HG02970 (cell line): ENCODE data around the gene C19orf38.
"Not testable (repeated sequence)": the region's sequence is repeated elsewhere in the genome, so short reads cannot be mapped to it uniquely, and the experiment has no call there.

Source experiments
- ATAC-seq: cut with Tn5 transposase; IDR thresholded peaks from one replicate; pipeline ENCODE4 v1.9.1; 2021; ENCODE audit warnings: mild to moderate bottlenecking, moderate library complexity, moderate number of reproducible peaks; ENCODE audit not compliant: unreplicated experiment, low FRiP score

C19orf38 gene

GRCh38 chr19:10819124-10820060 lies 28.8 kb upstream of the C19orf38 start:
- ATAC-seq = no peak

- ATAC-seq = no peak
Observed at GRCh38 chr19:10820173-10820572, 28.0 kb upstream of the C19orf38 start.

- no peak for ATAC-seq
Observed at GRCh38 chr19:10823690-10824089, 24.5 kb upstream of the C19orf38 start.

DNA sequence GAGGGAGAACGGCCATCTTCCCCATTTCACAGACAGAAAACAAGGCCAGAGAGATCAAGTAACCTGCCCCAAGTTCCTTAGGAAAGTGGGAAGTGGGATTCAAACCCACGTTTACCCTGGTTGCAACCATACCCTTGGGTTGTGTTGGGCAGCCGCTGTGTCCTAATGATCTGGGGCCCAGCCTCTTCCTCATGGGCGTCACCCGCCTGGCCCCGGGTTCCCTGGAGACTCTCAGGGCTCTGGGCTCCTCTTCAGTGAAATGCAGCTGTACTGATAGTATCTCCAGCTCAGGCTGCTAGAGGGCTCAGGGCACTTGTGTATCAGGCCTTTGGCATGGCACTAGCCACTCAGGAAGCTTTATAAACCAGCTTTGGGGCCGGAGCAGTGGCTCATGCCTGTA lies 22.0 kb upstream of the C19orf38 start:
- no peak for ATAC-seq

DNA sequence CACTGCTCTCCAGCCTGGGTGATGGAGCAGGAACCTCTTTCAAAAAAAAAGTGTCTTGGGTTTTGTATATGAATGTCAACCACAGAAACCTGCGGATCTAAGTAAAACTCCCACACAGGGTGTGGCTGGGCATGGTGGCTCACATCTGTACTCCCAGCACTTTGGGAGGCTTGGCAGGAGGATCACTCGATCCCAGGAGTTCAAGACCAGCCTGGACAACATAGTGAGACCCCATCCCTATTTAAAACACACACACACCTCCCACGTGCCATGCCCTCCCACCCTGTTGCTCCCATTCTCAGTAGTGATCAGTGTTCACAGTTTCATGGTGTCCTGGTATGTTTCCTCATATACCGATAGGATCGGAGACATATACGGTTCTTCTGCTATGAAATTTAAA lies 21.4 kb upstream of the C19orf38 start:
- no peak for ATAC-seq

- no peak for ATAC-seq
Observed at GRCh38 chr19:10828981-10829821, 19.0 kb upstream of the C19orf38 start.

DNA sequence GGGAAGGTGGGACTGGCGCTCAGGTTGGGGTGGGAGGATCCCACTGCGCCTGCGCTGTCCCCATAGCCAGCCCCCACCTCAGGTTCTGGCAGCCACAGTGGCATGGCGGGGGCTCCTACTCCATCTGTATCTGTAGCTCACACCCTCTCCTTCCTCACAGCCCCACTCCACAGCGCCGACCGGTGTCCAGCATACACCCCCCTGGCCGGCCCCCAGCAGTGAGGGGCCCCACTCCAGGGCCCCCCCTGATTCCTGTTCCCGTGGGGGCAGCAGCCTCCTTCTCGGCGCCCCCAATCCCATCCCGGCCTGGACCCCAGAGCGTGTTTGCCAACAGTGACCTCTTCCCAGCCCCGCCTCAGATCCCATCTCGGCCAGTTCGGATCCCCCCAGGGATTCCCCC lies 18.2 kb upstream of the C19orf38 start:
- no peak for ATAC-seq

GRCh38 chr19:10830370-10830769 lies 17.8 kb upstream of the C19orf38 start:
- no peak for ATAC-seq

- ATAC-seq = no peak
Observed at GRCh38 chr19:10830931-10831779, 17.1 kb upstream of the C19orf38 start.

DNA sequence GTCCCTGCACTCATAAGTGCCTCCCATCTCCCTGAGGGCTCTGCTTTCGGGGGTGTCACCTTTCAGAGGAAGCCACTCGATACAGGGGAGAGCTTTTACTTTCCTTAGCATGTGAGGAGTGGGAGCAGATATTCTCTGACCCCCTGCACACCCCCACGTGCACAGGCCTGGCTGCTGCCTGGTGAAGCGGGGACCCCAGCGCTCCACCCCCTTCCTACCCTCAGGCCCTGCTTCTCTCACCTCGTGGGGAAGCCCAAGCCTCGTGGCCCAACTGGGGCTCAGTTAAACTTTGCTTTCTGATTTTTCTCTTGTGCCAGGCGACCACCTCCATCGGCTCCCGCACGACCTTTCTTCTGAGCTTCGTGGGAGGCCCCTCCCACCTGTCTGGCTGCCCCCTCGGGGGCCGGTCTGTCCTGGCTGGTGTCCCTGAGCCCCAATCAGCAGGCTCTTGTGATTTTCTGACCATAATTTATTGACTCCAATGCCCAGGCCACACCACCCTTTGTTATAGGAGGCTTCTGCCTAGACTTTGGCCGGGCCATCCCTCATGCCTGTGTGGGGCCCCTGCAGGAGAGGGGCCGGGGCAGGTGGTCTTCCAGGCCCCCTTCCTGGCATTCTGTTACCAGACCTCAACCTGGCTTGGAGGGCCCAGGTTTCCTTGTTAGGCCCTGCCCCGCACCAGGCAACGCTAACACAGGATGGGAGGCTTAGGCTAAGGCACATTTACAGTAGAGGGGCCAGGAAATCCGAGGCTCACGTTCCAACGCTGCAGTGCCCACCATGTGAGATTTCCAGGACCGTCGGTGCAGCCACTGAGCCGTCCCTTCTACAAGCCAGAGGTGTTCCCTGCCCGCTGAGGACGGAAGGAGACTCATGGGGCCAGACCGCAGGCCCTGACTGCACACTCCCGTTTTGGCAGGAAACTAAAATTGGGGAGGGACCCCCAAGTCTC lies 16.0 kb upstream of the C19orf38 start:
- no peak for ATAC-seq

DNA sequence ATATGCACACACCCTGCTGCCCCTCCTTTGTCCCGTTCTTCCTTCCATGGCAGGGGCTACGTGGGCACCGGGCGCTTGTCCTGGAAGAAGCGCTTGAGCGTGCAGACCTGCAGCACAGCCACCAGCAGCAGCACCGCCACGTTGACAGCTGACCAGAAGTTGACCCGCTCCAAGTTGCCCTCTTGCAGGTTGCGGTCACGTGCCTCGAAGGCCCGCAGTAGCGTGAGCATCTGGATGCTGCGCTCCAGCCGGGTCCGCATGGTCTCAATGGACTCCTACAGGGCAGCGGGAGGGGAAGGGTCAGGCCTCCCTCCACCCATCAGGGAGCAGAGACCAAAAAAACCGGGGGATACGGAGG lies 15.3 kb upstream of the C19orf38 start:
- no peak for ATAC-seq

- no peak for ATAC-seq
Observed at GRCh38 chr19:10835089-10835753, 13.0 kb upstream of the C19orf38 start.

- peak; percentile 78 for ATAC-seq
Observed at GRCh38 chr19:10835754-10836478, 12.3 kb upstream of the C19orf38 start, which contains the start of gene TMED1. TMED1 (minus strand) TSS chr19:10836212; CDS start chr19:10836191, 21 bp downstream.

DNA sequence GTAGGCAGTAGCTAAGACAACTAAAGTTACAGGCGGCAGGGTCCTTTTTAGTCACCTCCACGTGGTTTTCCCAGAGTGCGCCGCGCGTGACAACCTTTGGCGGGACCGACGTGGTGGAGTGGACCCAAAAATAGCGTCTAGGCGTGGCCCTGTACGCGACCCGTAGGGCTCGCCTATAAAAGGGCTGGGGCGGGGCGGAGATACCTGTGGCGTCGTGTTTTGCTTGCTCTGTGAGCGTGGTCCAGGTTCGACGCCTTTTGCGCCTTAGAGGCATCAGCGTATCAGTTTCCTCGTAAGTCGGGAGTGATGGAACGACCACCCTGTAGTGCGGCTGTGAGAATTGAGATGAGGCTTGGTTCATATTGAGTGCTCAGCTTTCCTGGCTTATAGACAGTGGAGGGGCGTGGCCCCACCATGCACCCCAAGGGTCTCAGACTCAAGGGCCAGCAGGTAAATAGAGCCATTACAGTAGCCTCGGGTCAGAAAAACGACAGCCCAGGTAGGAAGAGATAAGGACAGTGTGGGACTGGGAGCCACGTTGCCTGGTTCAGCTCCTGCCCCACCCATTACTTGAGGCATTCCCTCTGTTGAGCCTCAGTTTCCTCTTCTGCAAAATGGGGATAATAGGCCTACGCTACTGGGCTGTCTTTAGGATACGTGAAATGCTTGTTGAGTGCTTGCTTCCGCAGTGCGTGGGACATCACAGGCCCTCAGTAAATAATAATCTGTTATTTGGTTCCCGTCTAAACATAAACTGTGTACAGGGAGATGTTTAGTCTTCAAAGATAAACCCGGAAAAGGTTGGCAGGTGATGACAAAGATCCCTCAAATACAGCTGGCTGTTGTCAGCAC lies 11.5 kb upstream of the C19orf38 start:
- ATAC-seq = peak; percentile 21

DNA sequence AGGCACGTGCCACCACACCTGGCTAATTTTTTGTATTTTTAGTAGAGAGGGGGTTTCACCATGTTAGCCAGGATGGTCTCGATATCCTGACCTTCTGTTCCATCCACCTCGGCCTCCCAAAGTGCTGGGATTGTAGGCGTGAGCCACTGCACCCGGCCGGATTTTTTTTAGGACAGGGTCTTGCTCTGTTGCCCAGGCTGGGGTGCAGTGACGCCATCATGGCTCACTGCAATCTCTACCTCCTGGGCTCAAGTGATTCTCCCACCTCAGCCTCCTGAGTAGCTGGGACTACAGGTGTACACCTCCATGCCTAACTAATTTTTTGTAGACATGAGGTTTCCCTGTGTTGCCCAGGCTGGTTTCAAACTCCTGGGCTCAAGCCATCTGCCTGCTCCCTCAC lies 10.6 kb upstream of the C19orf38 start:
- not testable (repeated sequence) for ATAC-seq

DNA sequence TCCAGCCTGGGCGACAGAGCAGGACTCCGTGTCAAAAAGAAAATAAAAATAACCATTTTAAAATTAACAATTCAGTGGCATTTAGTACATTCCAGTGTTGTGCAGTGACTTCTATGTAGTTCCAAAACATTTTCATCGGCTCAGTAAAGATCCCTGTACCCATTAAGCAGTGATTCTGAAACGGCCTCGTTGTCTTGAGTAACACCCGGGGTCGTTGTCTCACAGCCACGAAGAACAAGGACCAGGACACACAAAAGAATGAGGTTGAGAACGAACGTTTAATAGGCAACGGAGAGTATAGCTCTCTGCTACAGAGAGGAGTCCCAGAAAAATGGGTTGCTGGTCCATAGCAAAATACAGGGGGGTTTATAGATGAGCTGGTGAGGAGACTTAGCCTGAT lies 9.8 kb upstream of the C19orf38 start:
- ATAC-seq = no peak
